ENCODE measurements around the gene MEGF10. TPM values are rescaled to one million over a fixed set of nuclear protein-coding genes. Genes with fewer than 3 reads are reported as not detected.

Gene MEGF10
- total and polyA plus RNA-seq, 2 donors (not counting 1 experiment from before 2014, with no cell fraction given): not detected

GRCh38 chr5:127340606-127341005 lies 50.0 kb downstream of the MEGF10 start:
- H3K4me1 ChIP-seq (ENCODE audit: control insufficient read depth in 2 of 2, insufficient read depth in 2 of 2, low read length in 2 of 2): no peaks in the 10 kb centered on the region
- H3K27me3 Mint-ChIP-seq: peaks cover 17% of the 10 kb centered on the region
- no peak overlapping the region for H3K27ac ChIP-seq (ENCODE audit: low read length in 2 of 2)
- no peak overlapping the region for H3K27ac Mint-ChIP-seq
- no peaks in the 10 kb centered on the region for H3K9me3 ChIP-seq (ENCODE audit: control extremely low read depth in 1 of 3, control insufficient read depth in 2 of 3, insufficient read depth in 1 of 3, low read length in 2 of 3)
- 100% methylated on average over 3 of the region's 4 CpGs for WGBS (ENCODE audit: insufficient coverage)
- no peaks in the 10 kb centered on the region for H3K36me3 ChIP-seq (replicated peaks in 1 of 2; ENCODE audit: control extremely low read depth in 1 of 2, control insufficient read depth in 1 of 2, extremely low read depth in 1 of 2, insufficient read depth in 2 of 2, low read length in 1 of 2)
- H3K4me3 Mint-ChIP-seq: no peak overlapping the region
- H3K4me3 ChIP-seq (ENCODE audit: control extremely low read depth in 1 of 5, extremely low read depth in 1 of 5, insufficient read depth in 1 of 5, low read depth in 2 of 5, low read length in 4 of 5): no peak overlapping the region
- no peaks in the 10 kb centered on the region for H3K9me3 Mint-ChIP-seq (ENCODE audit: insufficient read depth)
- no peak overlapping the region for H3K4me2 ChIP-seq (replicated peaks; ENCODE audit: low read depth, low read length, poor library complexity, severe bottlenecking)
- TF ChIP-seq CTCF (IDR thresholded peaks at IDR 0.05) (no peak), EZH2 (IDR thresholded peaks at IDR 0.05; ENCODE audit: borderline replicate concordance, insufficient read depth, low read depth, low read length, poor library complexity, severe bottlenecking) (no peak)
- H3K27me3 ChIP-seq (replicated peaks in 1 of 4; ENCODE audit: control extremely low read depth in 1 of 4, control insufficient read depth in 3 of 4, insufficient read depth in 4 of 4, low read length in 3 of 4): peaks cover 0 to 3% (median 0%) of the 10 kb centered on the region in 4 experiments
- H2AFZ ChIP-seq (ENCODE audit: insufficient read depth, low read depth, low read length, poor library complexity, severe bottlenecking): no peak overlapping the region
- ChIA-PET CTCF (no interaction called here), POLR2A (no interaction called here)
- no peaks in the 10 kb centered on the region for H3K4me1 Mint-ChIP-seq
- no peaks in the 10 kb centered on the region for H4K20me1 ChIP-seq (ENCODE audit: control insufficient read depth, insufficient read depth, low read length, poor library complexity, severe bottlenecking)
- H3K79me2 ChIP-seq (ENCODE audit: control insufficient read depth, insufficient read depth, low read length): no peaks in the 10 kb centered on the region
- intact Hi-C loops (cut with micrococcal nuclease): no loop called here
- DNase-seq (no peak), ATAC-seq (ENCODE audit: low read depth) (no peak)
- H3K9ac ChIP-seq (ENCODE audit: low read length): no peak overlapping the region

DNA sequence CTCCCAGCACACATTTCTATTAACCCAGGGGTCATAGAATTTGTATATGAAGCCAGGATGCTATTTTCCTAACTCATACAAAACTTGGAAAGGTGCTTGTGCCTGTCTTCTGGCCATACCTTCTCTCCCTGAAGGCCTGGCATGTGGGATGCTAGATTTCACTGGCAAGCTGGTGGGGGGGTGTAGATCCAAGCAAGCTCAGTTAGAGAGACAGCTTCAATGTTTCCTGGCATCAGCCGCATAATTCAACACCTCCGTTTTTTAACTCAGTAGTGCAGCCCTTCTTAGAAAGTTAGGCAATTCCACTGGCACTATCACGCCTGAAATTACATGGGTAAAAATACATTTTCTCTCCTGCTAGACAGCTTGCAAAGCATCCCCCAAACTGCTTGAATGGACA lies 51.8 kb downstream of the MEGF10 start:
- Mint-ChIP-seq H3K4me3 (no peak overlapping the region), H3K27me3 (peaks cover 22% of the 10 kb centered on the region), H3K9me3 (ENCODE audit: insufficient read depth) (no peaks in the 10 kb centered on the region), H3K27ac (no peak overlapping the region), H3K4me1 (no peaks in the 10 kb centered on the region)
- no peaks in the 10 kb centered on the region for H3K79me2 ChIP-seq (ENCODE audit: control insufficient read depth, insufficient read depth, low read length)
- ChIA-PET POLR2A (no interaction called here), CTCF (no interaction called here)
- no peaks in the 10 kb centered on the region for H4K20me1 ChIP-seq (ENCODE audit: control insufficient read depth, insufficient read depth, low read length, poor library complexity, severe bottlenecking)
- TF ChIP-seq CTCF (IDR thresholded peaks at IDR 0.05): no peak
- no peak for TF ChIP-seq EZH2 (IDR thresholded peaks at IDR 0.05; ENCODE audit: borderline replicate concordance, insufficient read depth, low read depth, low read length, poor library complexity, severe bottlenecking)
- no peak for DNase-seq
- H3K27ac ChIP-seq (ENCODE audit: low read length in 2 of 2): no peak overlapping the region
- no peak overlapping the region for H3K9ac ChIP-seq (ENCODE audit: low read length)
- WGBS (ENCODE audit: insufficient coverage): 96% methylated on average over 3 of the region's 3 CpGs
- no peak for ATAC-seq (ENCODE audit: low read depth)
- H3K9me3 ChIP-seq (ENCODE audit: control extremely low read depth in 1 of 3, control insufficient read depth in 2 of 3, insufficient read depth in 1 of 3, low read length in 2 of 3): no peaks in the 10 kb centered on the region
- H3K4me2 ChIP-seq (replicated peaks; ENCODE audit: low read depth, low read length, poor library complexity, severe bottlenecking): no peak overlapping the region
- no peaks in the 10 kb centered on the region for H3K36me3 ChIP-seq (replicated peaks in 1 of 2; ENCODE audit: control extremely low read depth in 1 of 2, control insufficient read depth in 1 of 2, extremely low read depth in 1 of 2, insufficient read depth in 2 of 2, low read length in 1 of 2)
- peaks cover 0 to 3% (median 0%) of the 10 kb centered on the region in 4 experiments for H3K27me3 ChIP-seq (replicated peaks in 1 of 4; ENCODE audit: control extremely low read depth in 1 of 4, control insufficient read depth in 3 of 4, insufficient read depth in 4 of 4, low read length in 3 of 4)
- H2AFZ ChIP-seq (ENCODE audit: insufficient read depth, low read depth, low read length, poor library complexity, severe bottlenecking): no peak overlapping the region
- H3K4me1 ChIP-seq (ENCODE audit: control insufficient read depth in 2 of 2, insufficient read depth in 2 of 2, low read length in 2 of 2): no peaks in the 10 kb centered on the region
- intact Hi-C loops (cut with micrococcal nuclease): no loop called here
- no peak overlapping the region for H3K4me3 ChIP-seq (ENCODE audit: control extremely low read depth in 1 of 5, extremely low read depth in 1 of 5, insufficient read depth in 1 of 5, low read depth in 2 of 5, low read length in 4 of 5)
